Cerebellar cortex (tissue), 1 donor: ENCODE measurements around the gene EGFL7.

Experiments
- DNase-seq: peaks from one replicate; pipeline ENCODE4 v3.0.0-alpha.2; 2015; ENCODE audit warnings: low spot score

Gene EGFL7

GRCh38 chr9:136660971-136661550 lies 1.7 kb upstream of the EGFL7 start:
- DNase-seq = no peak

- no peak for DNase-seq
These were observed 933 bp upstream of the EGFL7 start for GRCh38 chr9:136661641-136662325.

- DNase-seq = no peak
These were observed 425 bp upstream of the EGFL7 start for GRCh38 chr9:136662326-136662655.

- no peak for DNase-seq
These were observed 1.5 kb downstream of the EGFL7 start for GRCh38 chr9:136664000-136664915.

GRCh38 chr9:136665111-136665703 lies 2.5 kb downstream of the EGFL7 start:
- DNase-seq = no peak

- no peak for DNase-seq
These were observed 3.1 kb downstream of the EGFL7 start for GRCh38 chr9:136665704-136666371.

- no peak for DNase-seq
These were observed 3.9 kb downstream of the EGFL7 start for GRCh38 chr9:136666372-136667213.

GRCh38 chr9:136667214-136667939 lies 4.7 kb downstream of the EGFL7 start:
- DNase-seq = no peak

GRCh38 chr9:136667940-136668760 lies 5.4 kb downstream of the EGFL7 start:
- DNase-seq = no peak

- no peak for DNase-seq
These were observed 6.5 kb downstream of the EGFL7 start for GRCh38 chr9:136668983-136669790.

- DNase-seq = no peak
These were observed 7.2 kb downstream of the EGFL7 start for GRCh38 chr9:136669791-136670464.

- DNase-seq = no peak
These were observed 8.0 kb downstream of the EGFL7 start for GRCh38 chr9:136670576-136671253.

- DNase-seq = no peak
These were observed 8.5 kb downstream of the EGFL7 start for GRCh38 chr9:136671254-136671614.

- DNase-seq = no peak
These were observed 9.1 kb downstream of the EGFL7 start for GRCh38 chr9:136671646-136672430.

- DNase-seq = no peak
These were observed 9.8 kb downstream of the EGFL7 start for GRCh38 chr9:136672431-136673087.
